SK-N-SH treated with all-trans-retinoic acid at 6 μM for 48 hours (cell line): Measurements from ENCODE around the gene SCN1A.

ENCODE experiments used
- ATAC-seq: fragments of 200-7000 bp; cut with Tn5 transposase; 3 replicates; pipeline ENCODE4 v1.9.1; 2020; ENCODE audit warnings: mild to moderate bottlenecking, moderate library complexity
- ARNTL ChIP-seq: fragments of 450-650 bp; formaldehyde crosslinking; IDR thresholded peaks from 2 replicates; pipeline ENCODE4 v1.5.0; 2020; ENCODE audit warnings: low read depth, mild to moderate bottlenecking, moderate library complexity, borderline replicate concordance
- BACH2 ChIP-seq: fragments of 250-450 bp; sonication (Bioruptor Pico); IDR thresholded peaks from 2 replicates; pipeline ENCODE4 v1.9.0; 2021; ENCODE audit warnings: mild to moderate bottlenecking, borderline replicate concordance
- CSDC2 ChIP-seq: fragments of 250-450 bp; sonication (Bioruptor Pico); IDR thresholded peaks from 2 replicates; pipeline ENCODE4 v1.5.0; 2020; ENCODE audit warnings: mild to moderate bottlenecking, moderate library complexity
- ESRRG ChIP-seq: fragments of 250-450 bp; sonication (Bioruptor Pico); IDR thresholded peaks from 2 replicates; pipeline ENCODE4 v1.6.1; 2021; ENCODE audit warnings: mild to moderate bottlenecking
- GLIS3 ChIP-seq: fragments of 250-450 bp; sonication (Bioruptor Pico); IDR thresholded peaks from 2 replicates; pipeline ENCODE4 v1.5.0; 2020; ENCODE audit warnings: mild to moderate bottlenecking, moderate library complexity
- OSR1 ChIP-seq: fragments of 250-450 bp; sonication (Bioruptor Pico); IDR thresholded peaks from 2 replicates; pipeline ENCODE4 v1.8.0; 2022; ENCODE audit warnings: moderate library complexity, mild to moderate bottlenecking, inconsistent platforms
- PPARA ChIP-seq: fragments of 250-450 bp; sonication (Bioruptor Pico); IDR thresholded peaks from 2 replicates; pipeline ENCODE4 v1.5.0; 2020; ENCODE audit warnings: mild to moderate bottlenecking, borderline replicate concordance
- RARB ChIP-seq: fragments of 250-450 bp; sonication (Bioruptor Pico); IDR thresholded peaks from 2 replicates; pipeline ENCODE4 v1.8.0; 2021; ENCODE audit warnings: mild to moderate bottlenecking, moderate library complexity
- SNAI2 ChIP-seq: fragments of 250-450 bp; sonication (Bioruptor Pico); IDR thresholded peaks from 2 replicates; pipeline ENCODE4 v1.5.0; 2020; ENCODE audit warnings: mild to moderate bottlenecking, moderate library complexity
- TCF4 ChIP-seq: fragments of 250-450 bp; sonication (Bioruptor Pico); IDR thresholded peaks from 2 replicates; pipeline ENCODE4 v1.8.0; 2021; ENCODE audit warnings: mild to moderate bottlenecking, moderate library complexity, borderline replicate concordance
- TOX ChIP-seq: fragments of 250-450 bp; sonication (Bioruptor Pico); IDR thresholded peaks from 2 replicates; pipeline ENCODE4 v1.8.0; 2021; ENCODE audit warnings: mild to moderate bottlenecking, moderate library complexity, borderline replicate concordance
- ZC3H10 ChIP-seq: fragments of 250-450 bp; sonication (Bioruptor Pico); IDR thresholded peaks from 2 replicates; pipeline ENCODE4 v1.5.1; 2021; ENCODE audit warnings: mild to moderate bottlenecking, moderate library complexity
- ZFP3 ChIP-seq: fragments of 250-450 bp; sonication (Bioruptor Pico); IDR thresholded peaks from 2 replicates; pipeline ENCODE4 v1.5.0; 2020; ENCODE audit warnings: mild to moderate bottlenecking, moderate library complexity
- ZFP30 ChIP-seq: fragments of 450-650 bp; formaldehyde crosslinking; IDR thresholded peaks from 2 replicates; pipeline ENCODE4 v1.5.0; 2022; ENCODE audit warnings: mild to moderate bottlenecking, moderate library complexity
- ZNF565 ChIP-seq: fragments of 450-650 bp; formaldehyde crosslinking; conservative IDR thresholded peaks from 2 replicates; pipeline ENCODE4 v1.5.0; 2020; ENCODE audit warnings: low read depth, mild to moderate bottlenecking, moderate library complexity
- ZNF70 ChIP-seq: fragments of 450-650 bp; formaldehyde crosslinking; IDR thresholded peaks from 2 replicates; pipeline ENCODE4 v1.5.0; 2020; ENCODE audit warnings: mild to moderate bottlenecking, moderate library complexity
- TF ChIP-seq, protein P1 (sequence below): fragments of 250-450 bp; sonication (Bioruptor Pico); IDR thresholded peaks from 2 replicates; pipeline ENCODE4 v1.5.0; 2020; ENCODE audit warnings: mild to moderate bottlenecking, moderate library complexity
- TF ChIP-seq, protein P2 (sequence below): fragments of 250-450 bp; sonication (Bioruptor Pico); IDR thresholded peaks from 2 replicates; pipeline ENCODE4 v1.5.1; 2021; ENCODE audit warnings: mild to moderate bottlenecking, moderate library complexity
- TF ChIP-seq, protein P3 (sequence below): fragments of 250-450 bp; sonication (Bioruptor Pico); IDR thresholded peaks from 2 replicates; pipeline ENCODE4 v1.8.0; 2020; ENCODE audit warnings: mild to moderate bottlenecking, moderate library complexity, borderline replicate concordance
- TF ChIP-seq, protein P4 (sequence below): fragments of 250-450 bp; sonication (Bioruptor Pico); IDR thresholded peaks from 2 replicates; pipeline ENCODE4 v1.8.0; 2021; ENCODE audit warnings: low read depth, mild to moderate bottlenecking, moderate library complexity, borderline replicate concordance

SCN1A gene

DNA sequence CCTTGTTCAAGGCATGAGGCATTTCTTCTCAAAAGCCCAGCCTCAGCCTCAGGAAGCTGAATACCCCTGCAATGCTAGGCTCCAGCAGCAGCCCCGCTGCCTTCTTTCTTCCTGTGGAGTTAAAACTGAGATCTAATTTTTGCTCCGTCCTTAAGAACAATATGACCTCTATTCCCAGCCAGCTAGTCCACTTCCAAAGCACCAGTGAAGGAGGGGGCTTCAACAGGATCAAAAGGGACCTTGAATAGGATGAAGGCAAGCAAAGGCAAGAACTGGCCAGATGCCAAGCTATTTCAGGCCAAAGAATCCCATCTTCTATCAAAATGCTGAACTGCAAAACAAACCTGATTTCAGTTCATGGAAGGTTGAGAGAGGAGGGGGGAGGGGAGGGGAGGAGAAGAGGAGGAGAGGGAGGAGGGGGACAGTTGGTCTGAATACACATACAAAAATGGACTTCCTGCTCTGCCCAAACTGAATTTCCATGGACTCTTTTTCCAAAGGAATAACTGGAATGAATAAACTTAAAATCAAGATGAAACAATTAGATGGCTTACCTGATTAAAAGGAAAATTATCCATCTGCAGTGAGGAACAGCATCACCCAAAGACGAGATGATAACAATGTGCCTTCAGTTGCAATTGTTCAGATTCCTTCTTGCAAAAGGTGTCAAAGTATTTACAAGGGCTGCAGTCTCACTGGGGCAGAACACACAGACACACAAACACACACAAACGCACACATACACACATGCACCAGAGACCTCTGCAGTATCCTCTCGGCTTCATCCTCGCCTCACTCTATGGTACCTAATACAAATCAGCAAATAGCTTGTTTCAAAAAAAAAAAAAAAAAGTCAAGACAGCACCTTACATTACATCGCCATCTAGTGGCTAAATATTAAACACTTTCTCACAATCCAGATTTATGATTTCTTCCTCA, at the start of gene SCN1A:
Gene SCN1A (minus strand): TSS at position 804 of the 939 bp plus-strand sequence. CDS start 54,399 bp downstream, outside the sequence.
- peak; percentile 69 for ATAC-seq
- TF ChIP-seq, protein P1, sequence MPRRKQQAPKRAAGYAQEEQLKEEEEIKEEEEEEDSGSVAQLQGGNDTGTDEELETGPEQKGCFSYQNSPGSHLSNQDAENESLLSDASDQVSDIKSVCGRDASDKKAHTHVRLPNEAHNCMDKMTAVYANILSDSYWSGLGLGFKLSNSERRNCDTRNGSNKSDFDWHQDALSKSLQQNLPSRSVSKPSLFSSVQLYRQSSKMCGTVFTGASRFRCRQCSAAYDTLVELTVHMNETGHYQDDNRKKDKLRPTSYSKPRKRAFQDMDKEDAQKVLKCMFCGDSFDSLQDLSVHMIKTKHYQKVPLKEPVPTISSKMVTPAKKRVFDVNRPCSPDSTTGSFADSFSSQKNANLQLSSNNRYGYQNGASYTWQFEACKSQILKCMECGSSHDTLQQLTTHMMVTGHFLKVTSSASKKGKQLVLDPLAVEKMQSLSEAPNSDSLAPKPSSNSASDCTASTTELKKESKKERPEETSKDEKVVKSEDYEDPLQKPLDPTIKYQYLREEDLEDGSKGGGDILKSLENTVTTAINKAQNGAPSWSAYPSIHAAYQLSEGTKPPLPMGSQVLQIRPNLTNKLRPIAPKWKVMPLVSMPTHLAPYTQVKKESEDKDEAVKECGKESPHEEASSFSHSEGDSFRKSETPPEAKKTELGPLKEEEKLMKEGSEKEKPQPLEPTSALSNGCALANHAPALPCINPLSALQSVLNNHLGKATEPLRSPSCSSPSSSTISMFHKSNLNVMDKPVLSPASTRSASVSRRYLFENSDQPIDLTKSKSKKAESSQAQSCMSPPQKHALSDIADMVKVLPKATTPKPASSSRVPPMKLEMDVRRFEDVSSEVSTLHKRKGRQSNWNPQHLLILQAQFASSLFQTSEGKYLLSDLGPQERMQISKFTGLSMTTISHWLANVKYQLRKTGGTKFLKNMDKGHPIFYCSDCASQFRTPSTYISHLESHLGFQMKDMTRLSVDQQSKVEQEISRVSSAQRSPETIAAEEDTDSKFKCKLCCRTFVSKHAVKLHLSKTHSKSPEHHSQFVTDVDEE (CRISPR knock-in tag) = no peak

DNA sequence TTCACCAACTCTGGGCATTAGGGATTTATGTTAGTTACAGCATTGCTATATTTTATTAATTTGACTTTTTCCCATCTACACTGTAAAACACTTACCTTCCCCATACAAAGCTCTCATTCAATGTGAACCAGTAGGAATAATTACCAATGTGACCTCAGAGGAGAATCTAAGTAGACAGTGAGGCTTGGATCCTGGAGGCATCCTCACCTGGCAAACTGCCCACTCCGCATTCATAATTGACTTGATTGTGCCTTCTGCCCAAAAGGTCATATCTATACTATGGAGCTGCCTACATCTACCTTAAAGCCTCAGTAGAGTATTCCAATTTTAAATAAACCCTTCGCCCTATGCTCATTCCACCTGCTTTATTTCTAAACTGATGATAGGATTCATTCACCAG, 45.4 kb upstream of the SCN1A start:
- no peak for ATAC-seq
- TF ChIP-seq ESRRG (CRISPR knock-in tag) = no peak
- TF ChIP-seq TCF4 (CRISPR knock-in tag) = no peak
- no peak for TF ChIP-seq ZFP30
- TF ChIP-seq, protein P2, sequence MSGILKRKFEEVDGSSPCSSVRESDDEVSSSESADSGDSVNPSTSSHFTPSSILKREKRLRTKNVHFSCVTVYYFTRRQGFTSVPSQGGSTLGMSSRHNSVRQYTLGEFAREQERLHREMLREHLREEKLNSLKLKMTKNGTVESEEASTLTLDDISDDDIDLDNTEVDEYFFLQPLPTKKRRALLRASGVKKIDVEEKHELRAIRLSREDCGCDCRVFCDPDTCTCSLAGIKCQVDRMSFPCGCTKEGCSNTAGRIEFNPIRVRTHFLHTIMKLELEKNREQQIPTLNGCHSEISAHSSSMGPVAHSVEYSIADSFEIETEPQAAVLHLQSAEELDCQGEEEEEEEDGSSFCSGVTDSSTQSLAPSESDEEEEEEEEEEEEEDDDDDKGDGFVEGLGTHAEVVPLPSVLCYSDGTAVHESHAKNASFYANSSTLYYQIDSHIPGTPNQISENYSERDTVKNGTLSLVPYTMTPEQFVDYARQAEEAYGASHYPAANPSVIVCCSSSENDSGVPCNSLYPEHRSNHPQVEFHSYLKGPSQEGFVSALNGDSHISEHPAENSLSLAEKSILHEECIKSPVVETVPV (CRISPR knock-in tag) = no peak
- TF ChIP-seq, protein P1 (CRISPR knock-in tag) = no peak
- no peak for TF ChIP-seq OSR1 (CRISPR knock-in tag)
- no peak for TF ChIP-seq RARB (CRISPR knock-in tag)
- no peak for TF ChIP-seq ZNF565 (CRISPR knock-in tag)
- no peak for TF ChIP-seq GLIS3
- no peak for TF ChIP-seq BACH2
- TF ChIP-seq, protein P3, sequence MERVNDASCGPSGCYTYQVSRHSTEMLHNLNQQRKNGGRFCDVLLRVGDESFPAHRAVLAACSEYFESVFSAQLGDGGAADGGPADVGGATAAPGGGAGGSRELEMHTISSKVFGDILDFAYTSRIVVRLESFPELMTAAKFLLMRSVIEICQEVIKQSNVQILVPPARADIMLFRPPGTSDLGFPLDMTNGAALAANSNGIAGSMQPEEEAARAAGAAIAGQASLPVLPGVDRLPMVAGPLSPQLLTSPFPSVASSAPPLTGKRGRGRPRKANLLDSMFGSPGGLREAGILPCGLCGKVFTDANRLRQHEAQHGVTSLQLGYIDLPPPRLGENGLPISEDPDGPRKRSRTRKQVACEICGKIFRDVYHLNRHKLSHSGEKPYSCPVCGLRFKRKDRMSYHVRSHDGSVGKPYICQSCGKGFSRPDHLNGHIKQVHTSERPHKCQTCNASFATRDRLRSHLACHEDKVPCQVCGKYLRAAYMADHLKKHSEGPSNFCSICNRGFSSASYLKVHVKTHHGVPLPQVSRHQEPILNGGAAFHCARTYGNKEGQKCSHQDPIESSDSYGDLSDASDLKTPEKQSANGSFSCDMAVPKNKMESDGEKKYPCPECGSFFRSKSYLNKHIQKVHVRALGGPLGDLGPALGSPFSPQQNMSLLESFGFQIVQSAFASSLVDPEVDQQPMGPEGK (CRISPR knock-in tag) = no peak
- no peak for TF ChIP-seq ZC3H10 (CRISPR knock-in tag)
- TF ChIP-seq ZFP3 (CRISPR knock-in tag) = no peak
- TF ChIP-seq ARNTL (CRISPR knock-in tag) = no peak
- TF ChIP-seq, protein P4, sequence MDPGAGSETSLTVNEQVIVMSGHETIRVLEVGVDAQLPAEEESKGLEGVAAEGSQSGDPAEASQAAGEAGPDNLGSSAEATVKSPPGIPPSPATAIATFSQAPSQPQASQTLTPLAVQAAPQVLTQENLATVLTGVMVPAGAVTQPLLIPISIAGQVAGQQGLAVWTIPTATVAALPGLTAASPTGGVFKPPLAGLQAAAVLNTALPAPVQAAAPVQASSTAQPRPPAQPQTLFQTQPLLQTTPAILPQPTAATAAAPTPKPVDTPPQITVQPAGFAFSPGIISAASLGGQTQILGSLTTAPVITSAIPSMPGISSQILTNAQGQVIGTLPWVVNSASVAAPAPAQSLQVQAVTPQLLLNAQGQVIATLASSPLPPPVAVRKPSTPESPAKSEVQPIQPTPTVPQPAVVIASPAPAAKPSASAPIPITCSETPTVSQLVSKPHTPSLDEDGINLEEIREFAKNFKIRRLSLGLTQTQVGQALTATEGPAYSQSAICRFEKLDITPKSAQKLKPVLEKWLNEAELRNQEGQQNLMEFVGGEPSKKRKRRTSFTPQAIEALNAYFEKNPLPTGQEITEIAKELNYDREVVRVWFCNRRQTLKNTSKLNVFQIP (CRISPR knock-in tag) = no peak
- no peak for TF ChIP-seq TOX (CRISPR knock-in tag)
- no peak for TF ChIP-seq SNAI2 (CRISPR knock-in tag)
- TF ChIP-seq PPARA = no peak
- no peak for TF ChIP-seq CSDC2 (CRISPR knock-in tag)
- TF ChIP-seq ZNF70 (CRISPR knock-in tag) = no peak
